K562 (cell line): ENCODE data around the gene TMEM86B. TPM values are rescaled to one million over a fixed set of nuclear protein-coding genes. Genes with fewer than 3 reads are reported as not detected.

Source experiments
- ATAC-seq: fragments of 200-7000 bp; cut with Tn5 transposase; 3 replicates; pipeline ENCODE4 v1.9.1; 2020; ENCODE audit warnings: moderate library complexity
- BruUV-seq: library from RNA; stranded (reverse); fragments of 400-500 nt; replicated peaks from 2 replicates; lab custom pipeline; 2021; lab: Mats Ljungman, UMichigan
- CTCF ChIA-PET: fragments of 300-600 bp; formaldehyde crosslinking; extraction: SDS; loops from one replicate; lab custom pipeline; 2021; ENCODE audit warnings: low intra/inter-chr PET ratio; lab: Yijun Ruan, JAX
- POLR2A ChIA-PET: fragments of 300-600, 350-650 bp; sonication (Branson Sonifier 250); formaldehyde crosslinking; extraction: SDS; loops from one replicate; lab custom pipeline; 2021; ENCODE audit warnings: antibody characterized with exemption, inconsistent platforms; lab: Yijun Ruan, JAX
- DNase-seq, 4 experiments: peaks; one replicate each; pipeline versions ENCODE4 v3.0.0 to v3.0.0-alpha.2; 2011 to 2018; ENCODE audit warnings: low spot score in 3 of 4, mixed read lengths in 3 of 4; ENCODE audit errors: extremely low read depth in 1 of 4
- FAIRE-seq: peaks from 2 replicates; lab custom pipeline; 2011; peaks lifted over from hg19 to GRCh38; lab: Jason Lieb, UNC
- H2AFZ ChIP-seq: 2 replicates; pipeline ENCODE4 v1.6.0; 2011; ENCODE audit warnings: low read depth, low read length, control low read depth, inconsistent platforms
- H3K27ac ChIP-seq: fragments of 200-600 bp; 3 replicates; pipeline ENCODE4 v1.8.0; 2011; ENCODE audit warnings: low read depth, mild to moderate bottlenecking, control low read depth, inconsistent platforms, low read length, moderate library complexity, mixed read lengths; ENCODE audit errors: extremely low read depth
- H3K27me3 ChIP-seq, 2 experiments: fragments of 300-600 bp in 1 of 2; 2 replicates in 1 of 2; 3 replicates in 1 of 2; pipeline versions ENCODE4 v1.6.0 to v1.8.0; 2011; ENCODE audit warnings: inconsistent platforms in 2 of 2, low read length in 2 of 2, mild to moderate bottlenecking in 1 of 2, mixed read lengths in 1 of 2, moderate library complexity in 1 of 2; ENCODE audit not compliant: control insufficient read depth in 2 of 2, insufficient read depth in 2 of 2
- H3K36me3 ChIP-seq: fragments of 300-600 bp; 3 replicates; pipeline ENCODE4 v1.8.0; 2011; ENCODE audit warnings: mild to moderate bottlenecking, low read length, inconsistent platforms; ENCODE audit not compliant: control insufficient read depth, insufficient read depth
- H3K4me1 ChIP-seq, 2 experiments: fragments of 200-600 bp in 1 of 2; replicated peaks in 1 of 2; 2 replicates in 1 of 2; 3 replicates in 1 of 2; pipeline versions ENCODE4 v1.5.1 to v1.8.0; 2011; ENCODE audit warnings: inconsistent platforms in 2 of 2, low read length in 2 of 2, mild to moderate bottlenecking in 1 of 2, mixed read lengths in 1 of 2, moderate library complexity in 1 of 2; ENCODE audit not compliant: control insufficient read depth in 2 of 2, insufficient read depth in 2 of 2
- H3K4me2 ChIP-seq: 2 replicates; pipeline ENCODE4 v1.6.1; 2011; ENCODE audit warnings: low read length, control low read depth, inconsistent platforms, mixed read lengths; ENCODE audit not compliant: insufficient read depth
- H3K4me3 ChIP-seq: fragments of 200-600 bp; sonication (generic), shearing (Covaris generic); 2 replicates; pipeline ENCODE4 v1.5.1; 2016; ENCODE audit warnings: control low read depth, inconsistent platforms
- H3K79me2 ChIP-seq: fragments of 200-600 bp; 3 replicates; pipeline ENCODE4 v1.8.0; 2011; ENCODE audit warnings: low read length, inconsistent platforms; ENCODE audit not compliant: control insufficient read depth, insufficient read depth
- H3K9ac ChIP-seq, 2 experiments: 2 replicates each; pipeline versions ENCODE4 v1.6.0 to v1.6.1; 2011; ENCODE audit warnings: low read depth in 2 of 2, low read length in 2 of 2, control low read depth in 1 of 2, inconsistent platforms in 1 of 2, mild to moderate bottlenecking in 1 of 2, mixed read lengths in 1 of 2; ENCODE audit not compliant: insufficient read depth in 1 of 2
- H3K9me1 ChIP-seq: one replicate; pipeline ENCODE4 v1.6.0; 2011; ENCODE audit warnings: inconsistent platforms, mild to moderate bottlenecking, low read length, moderate library complexity; ENCODE audit not compliant: control insufficient read depth, insufficient read depth
- H3K9me3 ChIP-seq: replicated peaks from 2 replicates; pipeline ENCODE4 v1.5.1; 2011; ENCODE audit warnings: low read depth, low read length, inconsistent platforms; ENCODE audit not compliant: control insufficient read depth, insufficient read depth
- H4K20me1 ChIP-seq: replicated peaks from 2 replicates; pipeline ENCODE4 v1.6.1; 2011; ENCODE audit warnings: low read length, inconsistent platforms, mixed read lengths; ENCODE audit not compliant: control insufficient read depth, insufficient read depth
- BRD4 ChIP-seq: fragments of 200-600 bp; sonication (generic); IDR thresholded peaks from 2 replicates; pipeline ENCODE4 v1.6.1; 2017; ENCODE audit warnings: inconsistent platforms
- ESRRB ChIP-seq: fragments of 250-450 bp; sonication (Bioruptor Pico); IDR thresholded peaks from 2 replicates; pipeline ENCODE4 v1.5.0; 2020; ENCODE audit warnings: mild to moderate bottlenecking, moderate library complexity, borderline replicate concordance
- GABPA ChIP-seq: fragments of 200-800 bp; sonication (Bioruptor generic); conservative IDR thresholded peaks from 2 replicates; pipeline ENCODE4 v1.6.1; 2016; ENCODE audit warnings: low read depth, missing genetic modification characterization, missing compliant biosample characterization
- HMG20B ChIP-seq: fragments of 250-450 bp; sonication (Bioruptor Pico); IDR thresholded peaks from 2 replicates; pipeline ENCODE4 v1.5.0; 2021; ENCODE audit warnings: mild to moderate bottlenecking
- HNRNPLL ChIP-seq: fragments of 200-400 bp; formaldehyde crosslinking; IDR thresholded peaks from 2 replicates; pipeline ENCODE4 v1.6.1; 2017; ENCODE audit warnings: low read length, low read depth, mild to moderate bottlenecking; ENCODE audit not compliant: poor library complexity, severe bottlenecking
- IRF2 ChIP-seq: sonication (generic); formaldehyde crosslinking; IDR thresholded peaks from 2 replicates; pipeline ENCODE4 v1.8.1; 2022; ENCODE audit warnings: mild to moderate bottlenecking, missing genetic modification reagents
- NR2F6 ChIP-seq: fragments of 450-650 bp; formaldehyde crosslinking; IDR thresholded peaks from 2 replicates; pipeline ENCODE4 v1.4.0; 2020; ENCODE audit warnings: mild to moderate bottlenecking
- POLR2B ChIP-seq: fragments of 450-650 bp; IDR thresholded peaks from 2 replicates; pipeline ENCODE4 v1.6.1; 2018; ENCODE audit warnings: low read depth; ENCODE audit not compliant: partially characterized antibody
- SMAD3 ChIP-seq: fragments of 450-650 bp; formaldehyde crosslinking; conservative IDR thresholded peaks from 2 replicates; pipeline ENCODE4 v1.4.0; 2020; ENCODE audit warnings: mild to moderate bottlenecking
- SREBF2 ChIP-seq: sonication (generic); formaldehyde crosslinking; IDR thresholded peaks from 2 replicates; pipeline ENCODE4 v1.4.0; 2020; ENCODE audit warnings: mild to moderate bottlenecking, missing genetic modification reagents
- YY1 ChIP-seq, 3 experiments: IDR thresholded peaks; 2 replicates each; pipeline ENCODE4 v1.6.1; 2011; ENCODE audit warnings: low read length in 2 of 3, mild to moderate bottlenecking in 2 of 3, moderate library complexity in 2 of 3, borderline replicate concordance in 1 of 3, control low read depth in 1 of 3, low read depth in 1 of 3; ENCODE audit not compliant: insufficient read depth in 3 of 3, insufficient replicate concordance in 2 of 3, control insufficient read depth in 1 of 3, insufficient read length in 1 of 3; ENCODE audit errors: extremely low read depth in 1 of 3
- ZNF398 ChIP-seq: fragments of 250-450 bp; sonication (Bioruptor Pico); IDR thresholded peaks from 2 replicates; pipeline ENCODE4 v1.8.0; 2021; ENCODE audit warnings: moderate library complexity, mild to moderate bottlenecking, inconsistent platforms
- ZNF695 ChIP-seq: fragments of 450-650 bp; formaldehyde crosslinking; IDR thresholded peaks from 2 replicates; pipeline ENCODE4 v1.4.0; 2020; ENCODE audit warnings: mild to moderate bottlenecking, moderate library complexity
- WGBS: fragments of 100-300 bp; shearing (Covaris generic); methylation state at CpG from one replicate; pipeline ENCODE4 v1.1.6; 2016; ENCODE audit warnings: low coverage, mixed read lengths; ENCODE audit not compliant: insufficient coverage; ENCODE audit errors: missing lambda C conversion rate; 5-methylcytosine and 5-hydroxymethylcytosine counted together
- in situ Hi-C: fragments of 300-500 bp; cut with MboI; formaldehyde crosslinking; loops from 4 replicates; pipeline ENCODE4 v1.15.0; 2018; ENCODE audit warnings: inconsistent platforms, mixed read lengths
- intact Hi-C: fragments of 100-400 bp; cut with micrococcal nuclease; formaldehyde crosslinking; loops from 2 replicates; pipeline ENCODE4 v1.14.2; 2022
- polyA plus RNA-seq, 8 experiments: library from polyadenylated mRNA; depleted of rRNA in 4 of 8; stranded (reverse) in 5 of 8; unstranded in 3 of 8; fragments of >200 nt; fragmentation: Nextera tagmentation in 2 of 8; fragmentation: Illumina TruSeq in 1 of 8; extraction: Ambion mirVana in 2 of 8; extraction: Trizol in 1 of 8; gene quantifications; 2 replicates each; pipeline versions ENCODE4 v1.2.1 to v1.2.3, GENCODE V29; 2011 to 2014; ENCODE audit warnings: inconsistent platforms in 1 of 8, missing spikeins in 1 of 8
- total RNA-seq, 7 experiments: library from RNA; depleted of rRNA in 6 of 7; stranded (reverse); fragments of >200 nt in 6 of 7; fragmentation: Illumina TruSeq in 2 of 7; extraction: Trizol in 2 of 7; gene quantifications; 2 replicates each; pipeline versions ENCODE4 v1.2.1 to v1.2.3, GENCODE V29; 2011 to 2021; ENCODE audit warnings: low replicate concordance in 1 of 7
- TF ChIP-seq, protein P1 (sequence below): fragments of 450-650 bp; IDR thresholded peaks from 2 replicates; pipeline ENCODE4 v1.6.1; 2016
- TF ChIP-seq, protein P2 (sequence below): fragments of 200-800 bp; sonication (Bioruptor generic); IDR thresholded peaks from 2 replicates; pipeline ENCODE4 v1.6.1; 2017; ENCODE audit warnings: missing genetic modification characterization, missing compliant biosample characterization

TMEM86B gene
- total and polyA plus RNA-seq, 9 of the 15 experiments (the other 6 are each of a cell fraction or from before 2014, with no cell fraction given): 0.28 to 7.9 (median 2.1) TPM

- Histone ChIP-seq H3K9me1 (no peaks in the 10 kb centered on the region), H4K20me1 (no peaks in the 10 kb centered on the region), H3K9me3 (no peaks in the 10 kb centered on the region), H3K4me2 (no peak overlapping the region), H3K27me3 (no peaks in the 10 kb centered on the region), H3K4me1 (peaks cover 0 to 12% of the 10 kb centered on the region in 2 experiments; a peak in 1 of 5 replicates), H3K4me3 (no peak overlapping the region), H3K36me3 (peaks cover 9% of the 10 kb centered on the region; the same call in 2 of the 3 replicates), H2AFZ (0 out of 2 replicates have a peak overlapping the region, but pooled peaks have one; percentile 3), H3K79me2 (no peaks in the 10 kb centered on the region), H3K9ac (peak overlapping the region in 1 of 2 experiments; percentile 82; a peak in 2 of 4 replicates), H3K27ac (peak overlapping the region; percentile 25; the same call in 1 of the 3 replicates)
- in situ Hi-C loops (no loop called here), intact Hi-C loops (no loop called here)
- ATAC-seq: peak; percentile 73
- no peak for FAIRE-seq
- TF ChIP-seq IRF2 (CRISPR knock-in tag) (no peak), ZNF398 (CRISPR knock-in tag) (no peak), BRD4 (no peak), YY1 (IDR thresholded peaks at IDR 0.05; ENCODE audit: borderline replicate concordance in 1 of 3, control insufficient read depth in 1 of 3, extremely low read depth in 1 of 3, insufficient read depth in 3 of 3, insufficient read length in 1 of 3, insufficient replicate concordance in 2 of 3, low read depth in 1 of 3, low read length in 2 of 3) (no peak), SREBF2 (CRISPR knock-in tag) (no peak), HMG20B (CRISPR knock-in tag) (no peak), POLR2B (peak; percentile 11), GABPA (tag) (0 out of 2 replicates have a peak, but pooled peaks have one; percentile 36), HNRNPLL (no peak), SMAD3 (CRISPR knock-in tag) (no peak), ESRRB (no peak), ZNF695 (CRISPR knock-in tag) (no peak), NR2F6 (CRISPR knock-in tag) (no peak)
- TF ChIP-seq, protein P1, sequence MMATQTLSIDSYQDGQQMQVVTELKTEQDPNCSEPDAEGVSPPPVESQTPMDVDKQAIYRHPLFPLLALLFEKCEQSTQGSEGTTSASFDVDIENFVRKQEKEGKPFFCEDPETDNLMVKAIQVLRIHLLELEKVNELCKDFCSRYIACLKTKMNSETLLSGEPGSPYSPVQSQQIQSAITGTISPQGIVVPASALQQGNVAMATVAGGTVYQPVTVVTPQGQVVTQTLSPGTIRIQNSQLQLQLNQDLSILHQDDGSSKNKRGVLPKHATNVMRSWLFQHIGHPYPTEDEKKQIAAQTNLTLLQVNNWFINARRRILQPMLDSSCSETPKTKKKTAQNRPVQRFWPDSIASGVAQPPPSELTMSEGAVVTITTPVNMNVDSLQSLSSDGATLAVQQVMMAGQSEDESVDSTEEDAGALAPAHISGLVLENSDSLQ: 0 out of 2 replicates have a peak, but pooled peaks have one; percentile 6
- TF ChIP-seq, protein P2, sequence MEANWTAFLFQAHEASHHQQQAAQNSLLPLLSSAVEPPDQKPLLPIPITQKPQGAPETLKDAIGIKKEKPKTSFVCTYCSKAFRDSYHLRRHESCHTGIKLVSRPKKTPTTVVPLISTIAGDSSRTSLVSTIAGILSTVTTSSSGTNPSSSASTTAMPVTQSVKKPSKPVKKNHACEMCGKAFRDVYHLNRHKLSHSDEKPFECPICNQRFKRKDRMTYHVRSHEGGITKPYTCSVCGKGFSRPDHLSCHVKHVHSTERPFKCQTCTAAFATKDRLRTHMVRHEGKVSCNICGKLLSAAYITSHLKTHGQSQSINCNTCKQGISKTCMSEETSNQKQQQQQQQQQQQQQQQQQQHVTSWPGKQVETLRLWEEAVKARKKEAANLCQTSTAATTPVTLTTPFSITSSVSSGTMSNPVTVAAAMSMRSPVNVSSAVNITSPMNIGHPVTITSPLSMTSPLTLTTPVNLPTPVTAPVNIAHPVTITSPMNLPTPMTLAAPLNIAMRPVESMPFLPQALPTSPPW (CRISPR knock-in tag): peak; percentile 22; the same call in 1 of the 2 replicates
- peak in 2 of 4 experiments; percentile 29 to 32 for DNase-seq
- CTCF ChIA-PET: no interaction called here
- POLR2A ChIA-PET: interaction anchor here (0.8 kb wide), 1 partner anchor 9 kb away, joined by 4 read pairs; the partner anchor contains the start of gene SYT5
- 48% methylated on average over 8 of the region's 8 CpGs for WGBS
- no TSS peak for BruUV-seq
These were observed 39.9 kb downstream of the TMEM86B start for GRCh38 chr19:55188625-55189024.
